HG03064 (cell line): Measurements from ENCODE around the gene PCNX2.

Source experiments
- ATAC-seq: cut with Tn5 transposase; IDR thresholded peaks from one replicate; pipeline ENCODE4 v1.9.1; 2021; ENCODE audit warnings: low read depth; ENCODE audit not compliant: unreplicated experiment

The PCNX2 gene

DNA sequence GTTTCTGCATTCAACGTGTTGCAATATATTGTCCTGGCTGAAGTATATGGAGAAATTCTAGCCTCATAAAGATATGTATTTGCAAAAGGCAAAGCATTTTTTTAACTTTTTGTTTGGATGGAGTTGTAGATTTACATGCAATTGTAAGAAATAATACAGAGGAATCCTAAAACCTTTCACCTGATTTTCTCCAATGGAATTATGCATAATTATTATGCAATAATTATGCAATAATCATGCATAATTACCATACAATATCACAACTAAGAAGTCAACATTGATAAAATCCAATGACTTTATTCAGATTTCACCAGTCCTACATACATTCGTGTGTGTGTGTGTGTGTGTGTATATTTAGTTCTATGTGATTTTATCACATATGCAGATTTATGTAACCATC is 24.5 kb upstream of the PCNX2 start:
- ATAC-seq, result no peak

DNA sequence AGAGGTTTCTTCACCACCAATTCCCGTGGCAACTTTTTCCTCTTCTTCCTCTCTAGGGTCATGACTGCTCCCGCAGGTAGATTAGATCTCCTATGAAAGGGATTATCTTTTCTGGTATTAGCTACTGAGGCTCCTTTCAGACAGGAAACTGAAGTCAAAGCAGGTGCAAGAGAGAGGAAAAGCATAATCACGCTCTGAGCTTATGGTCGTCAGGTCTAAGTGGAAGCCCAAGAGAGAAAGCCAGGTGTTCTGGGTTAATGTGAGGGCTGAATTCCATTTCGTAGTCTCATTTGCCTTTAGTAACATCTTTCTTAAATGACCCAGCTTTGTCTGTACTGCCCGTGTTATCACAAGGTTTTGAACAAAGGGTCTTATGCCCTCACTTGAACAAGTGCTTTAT is 23.7 kb upstream of the PCNX2 start:
- ATAC-seq, result no peak

DNA sequence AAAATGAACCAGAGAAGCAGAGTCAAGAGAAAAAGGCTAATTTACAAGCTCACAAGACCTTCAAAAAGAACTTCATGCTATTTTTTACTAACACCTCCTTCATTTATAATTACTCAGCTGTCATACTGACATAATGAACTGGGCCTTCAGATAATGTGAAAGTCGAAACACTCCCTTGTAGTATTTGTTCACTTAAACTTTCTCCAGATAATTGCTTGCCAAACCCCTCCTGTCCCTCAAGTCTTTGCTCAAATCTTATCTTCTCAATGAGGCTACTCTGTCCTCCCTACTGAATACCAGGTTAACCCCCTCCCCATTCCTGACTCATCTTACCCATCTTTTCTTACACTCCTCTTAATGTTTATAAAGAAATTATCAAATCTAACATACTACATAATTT is 20.9 kb upstream of the PCNX2 start:
- ATAC-seq, result no peak

DNA sequence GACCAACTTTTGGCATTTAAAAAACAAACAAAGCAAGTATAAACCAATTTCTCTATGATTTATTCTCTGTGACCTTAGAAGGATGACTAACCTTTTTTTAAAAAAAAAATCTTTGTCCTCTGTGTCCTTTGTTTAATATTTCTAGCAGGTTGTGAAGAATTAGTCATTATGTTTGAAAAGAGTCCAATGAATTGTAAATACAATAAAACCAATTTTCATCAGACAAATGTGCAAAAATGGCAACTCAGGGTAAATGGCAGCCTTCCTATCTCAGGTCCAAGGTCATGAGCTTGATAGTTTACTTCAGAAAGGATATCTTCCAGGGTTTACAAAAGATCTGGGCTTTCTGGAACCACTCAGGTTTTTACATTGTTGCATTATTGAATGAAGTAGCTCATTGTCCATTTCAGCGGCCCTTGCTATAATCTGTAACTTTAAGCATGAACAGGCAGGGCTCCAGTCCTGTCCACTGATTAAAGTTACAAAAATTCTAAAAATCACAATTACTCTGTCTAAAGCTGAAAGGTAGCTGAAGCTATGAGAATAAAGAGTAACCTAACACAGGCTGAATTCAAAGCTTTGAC is 20.3 kb upstream of the PCNX2 start:
- no peak for ATAC-seq

DNA sequence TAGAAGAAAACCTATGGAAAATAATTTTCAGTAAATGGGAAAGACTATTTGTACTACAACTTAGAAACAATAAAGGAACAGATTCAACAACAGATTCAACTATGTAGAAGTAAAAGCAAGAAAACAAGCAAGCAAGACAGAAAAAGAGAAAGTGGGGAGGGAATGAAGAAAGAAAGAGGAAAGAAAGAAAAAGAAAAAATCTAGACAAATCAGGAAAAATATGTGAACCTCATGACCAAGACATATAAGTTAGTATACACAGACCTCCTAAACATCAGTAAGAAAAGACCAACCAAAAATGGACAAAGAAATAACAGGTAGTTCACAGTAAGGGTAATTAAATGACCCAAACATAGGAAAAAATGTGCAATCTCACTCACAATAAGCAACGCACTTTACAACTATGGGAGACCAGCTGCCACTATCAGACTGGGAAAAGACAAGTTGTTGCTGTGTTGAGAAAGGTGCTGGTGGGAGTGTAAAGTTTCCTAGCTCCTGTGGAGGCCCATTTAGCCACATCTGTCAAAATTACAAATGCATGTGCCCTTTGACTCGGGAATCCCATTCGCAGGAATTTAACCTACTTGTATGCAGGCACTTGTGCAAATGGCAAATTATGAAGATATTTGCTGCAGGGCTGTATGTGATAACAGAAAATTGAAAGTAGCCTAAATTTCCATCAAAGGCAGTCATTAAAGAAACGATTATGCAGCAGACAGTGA is 18.1 kb upstream of the PCNX2 start:
- ATAC-seq, result no peak

DNA sequence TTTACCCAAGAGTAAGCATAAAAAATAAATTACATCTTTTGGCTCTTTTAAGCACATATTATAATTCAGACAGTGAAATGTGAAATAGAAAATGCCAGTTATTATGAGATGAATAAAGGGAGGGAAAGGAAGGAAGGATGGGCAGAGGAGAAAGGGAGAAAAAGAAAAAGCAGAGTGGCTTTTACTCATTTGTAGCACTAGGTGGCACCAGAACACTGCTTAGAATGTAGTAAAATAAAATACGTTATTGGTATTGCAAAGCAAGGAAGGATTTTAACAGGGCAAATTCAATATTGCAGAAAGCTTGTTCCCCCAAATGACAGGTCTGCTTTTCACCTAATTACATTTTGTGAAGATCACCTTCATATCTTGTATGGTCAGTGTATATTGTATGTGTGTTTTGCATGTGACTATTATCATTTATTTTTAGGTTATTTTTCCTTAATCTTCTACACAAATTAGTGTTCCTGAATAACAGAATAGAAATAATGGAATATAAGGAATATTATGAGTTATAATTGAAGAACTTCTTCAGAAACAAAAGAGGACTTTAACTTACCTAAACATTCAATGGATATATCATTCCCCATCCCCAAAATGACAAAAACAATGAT is 9.1 kb upstream of the PCNX2 start:
- no peak for ATAC-seq

DNA sequence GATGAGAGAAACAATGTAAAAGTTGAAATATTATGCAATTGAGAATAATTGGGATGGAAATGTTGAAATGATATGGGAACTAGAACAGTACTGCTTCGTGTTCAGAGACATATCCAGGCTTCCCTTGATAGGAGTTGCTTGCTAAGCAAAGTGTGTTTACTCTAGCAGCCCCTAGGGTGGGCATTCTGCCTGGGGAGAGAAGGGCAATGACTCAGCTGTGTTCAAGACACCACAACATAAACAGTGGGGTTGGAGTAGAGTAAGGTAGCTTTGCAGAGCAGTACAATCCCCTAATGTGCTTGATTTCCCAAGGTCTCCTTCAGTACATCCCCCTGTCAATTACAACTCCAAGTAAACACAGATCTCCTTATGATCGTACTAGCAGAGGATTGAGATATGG is 4.8 kb upstream of the PCNX2 start:
- ATAC-seq, result no peak

DNA sequence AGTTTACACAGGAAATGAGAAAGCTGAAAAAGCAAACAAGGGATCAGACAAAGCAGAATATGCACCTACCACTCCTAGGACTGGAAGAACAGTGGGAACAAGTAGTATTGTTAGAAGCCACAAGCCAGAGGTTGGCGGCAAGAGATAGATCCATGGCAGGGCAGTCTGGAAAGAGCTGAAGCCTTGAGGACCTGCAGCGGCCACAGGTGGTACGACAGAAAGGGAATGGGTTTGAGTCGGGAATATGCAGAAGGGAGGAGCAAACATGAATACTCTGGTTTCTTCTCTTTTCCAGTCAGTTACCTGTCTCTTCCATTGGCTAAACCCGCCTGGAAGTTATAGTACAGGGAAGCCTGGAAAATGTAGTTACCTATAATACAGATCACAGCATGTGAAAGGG is 3.9 kb upstream of the PCNX2 start:
- ATAC-seq, result no peak

DNA sequence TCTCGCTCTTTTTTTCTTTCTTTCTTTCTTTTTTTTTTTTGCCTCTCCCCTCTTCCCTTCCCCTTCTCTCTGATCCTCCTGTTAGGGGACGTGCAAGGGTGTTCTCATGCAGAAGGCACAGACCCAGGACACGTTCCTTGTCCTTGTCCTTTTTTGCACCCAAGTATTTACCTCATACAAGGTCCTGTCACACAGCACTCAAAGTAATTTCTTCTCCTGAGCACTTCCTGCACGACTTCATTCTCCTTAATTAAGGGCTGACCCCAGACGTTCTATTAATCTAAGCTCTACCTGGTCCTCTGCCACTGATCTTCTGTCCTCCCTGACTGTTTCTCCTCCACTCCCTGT is 424 bp upstream of the PCNX2 start:
- ATAC-seq, result no peak

DNA sequence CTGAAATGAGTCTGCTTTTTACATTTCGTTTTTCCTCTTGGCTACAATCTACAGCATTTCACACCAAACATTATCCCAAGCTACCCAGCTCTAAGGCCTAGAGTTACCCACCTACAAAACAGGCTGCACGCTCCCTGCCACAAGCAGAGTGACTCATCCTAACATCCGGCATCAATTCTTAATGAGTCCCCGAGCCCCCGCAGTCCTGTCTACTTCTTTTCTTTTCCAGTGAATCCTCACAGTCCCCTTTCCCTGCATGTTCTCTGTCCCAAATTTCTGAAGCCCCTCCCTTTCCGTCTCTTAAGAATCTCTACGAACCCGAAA is 650 bp downstream of the PCNX2 start:
- peak; percentile 43 for ATAC-seq

DNA sequence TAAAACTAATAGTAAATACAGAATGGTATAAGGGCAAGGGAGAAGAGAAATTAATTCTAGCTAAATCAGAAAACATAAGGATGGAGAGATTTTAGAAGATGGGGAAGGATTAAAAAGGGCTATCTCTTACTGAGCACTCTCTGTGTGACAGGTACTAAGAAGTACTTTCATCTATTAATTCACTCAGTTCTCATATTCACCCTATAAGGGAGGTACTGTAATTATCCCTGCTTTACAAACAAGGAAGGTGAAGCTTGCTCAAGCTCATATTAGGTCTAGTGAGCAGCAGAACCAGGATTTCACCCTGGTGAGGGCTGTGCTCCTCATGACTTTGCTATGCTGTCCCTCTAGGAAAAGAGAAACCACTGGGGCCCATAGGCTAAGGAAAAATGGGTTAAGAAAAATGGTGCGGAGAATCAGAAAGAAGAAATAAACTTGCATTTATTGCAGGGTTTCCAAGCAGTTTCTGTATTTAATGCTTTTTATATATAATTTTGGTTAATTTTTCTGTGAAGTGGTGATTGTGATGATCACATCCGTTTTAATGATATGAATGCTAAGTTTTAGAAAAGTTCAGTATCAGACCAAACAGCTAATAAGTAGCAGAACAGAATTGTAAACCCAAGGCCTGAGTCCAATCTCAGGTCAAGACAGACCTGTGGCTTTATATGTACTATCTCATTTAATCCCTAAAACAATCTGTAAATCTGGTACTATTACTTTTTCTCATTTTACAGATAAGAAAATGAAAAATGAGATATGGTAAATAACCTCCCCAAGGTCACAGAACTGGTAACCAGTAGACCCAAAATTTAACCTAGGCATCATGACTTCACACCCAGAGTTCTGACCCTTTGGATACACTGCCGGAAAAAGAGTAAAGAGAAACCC is 1.7 kb downstream of the PCNX2 start:
- no peak for ATAC-seq

DNA sequence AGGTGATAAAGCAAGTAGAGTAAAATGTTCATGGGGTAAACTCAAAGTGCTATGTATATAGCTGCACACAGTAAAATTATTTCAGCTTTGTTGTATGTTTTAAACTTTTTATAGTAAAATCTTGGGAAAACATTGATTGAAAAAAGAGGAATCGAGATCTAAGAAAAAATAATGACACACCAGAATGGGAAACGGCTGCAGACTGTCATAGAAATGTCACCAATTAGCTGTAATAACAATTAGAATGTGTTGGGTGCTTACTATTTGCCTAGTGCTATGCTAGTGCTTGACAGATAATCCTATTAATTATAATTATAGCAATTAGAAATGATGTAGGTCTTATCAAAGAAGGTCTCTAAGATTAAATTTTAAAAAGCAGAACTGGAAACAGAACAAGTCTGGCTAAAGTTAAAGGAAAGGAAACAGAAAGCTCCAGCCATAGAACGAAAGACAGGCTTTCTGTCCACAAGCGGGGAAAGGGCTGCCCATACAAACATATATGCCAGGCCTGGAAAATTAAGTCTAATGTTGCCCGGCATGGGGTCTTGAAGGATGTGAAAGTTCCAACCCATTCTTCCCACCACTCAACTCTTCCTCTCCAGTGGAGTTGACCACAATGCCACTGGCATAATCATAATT is 5.0 kb downstream of the PCNX2 start:
- no peak for ATAC-seq

DNA sequence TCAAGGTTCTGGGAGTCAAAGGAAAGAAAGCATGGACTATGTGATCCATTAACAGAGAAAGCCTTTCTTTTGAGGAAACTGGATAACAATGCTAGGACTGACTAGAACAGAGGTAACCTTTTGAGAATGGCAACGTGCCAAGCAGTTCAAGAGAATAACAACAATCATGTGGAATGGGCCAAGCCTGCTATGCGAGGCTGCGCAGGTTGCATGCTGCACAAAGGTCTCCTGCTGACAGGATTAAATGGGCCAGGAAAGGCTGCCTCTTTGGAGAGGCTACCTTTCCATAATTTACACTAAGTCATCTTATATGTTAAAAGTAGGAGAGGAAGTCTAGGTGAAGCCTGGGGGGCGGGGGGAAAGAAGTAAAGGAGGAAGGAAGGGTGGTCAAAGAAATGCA is 5.8 kb downstream of the PCNX2 start:
- ATAC-seq, result no peak

DNA sequence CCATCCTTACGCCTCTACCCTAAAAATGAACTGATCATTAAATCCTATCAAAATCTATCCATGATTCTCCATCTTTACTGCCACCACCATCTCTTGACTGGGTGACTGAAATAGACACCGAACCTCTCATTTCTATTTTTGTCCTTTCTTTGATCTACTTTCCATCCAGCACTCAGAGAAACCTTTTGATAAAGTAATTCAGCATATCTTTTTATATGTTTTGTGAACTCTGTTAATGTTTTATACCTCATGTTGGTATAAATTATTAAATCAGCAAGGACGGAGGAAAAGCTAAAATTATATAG is 13.0 kb downstream of the PCNX2 start:
- ATAC-seq, result no peak

DNA sequence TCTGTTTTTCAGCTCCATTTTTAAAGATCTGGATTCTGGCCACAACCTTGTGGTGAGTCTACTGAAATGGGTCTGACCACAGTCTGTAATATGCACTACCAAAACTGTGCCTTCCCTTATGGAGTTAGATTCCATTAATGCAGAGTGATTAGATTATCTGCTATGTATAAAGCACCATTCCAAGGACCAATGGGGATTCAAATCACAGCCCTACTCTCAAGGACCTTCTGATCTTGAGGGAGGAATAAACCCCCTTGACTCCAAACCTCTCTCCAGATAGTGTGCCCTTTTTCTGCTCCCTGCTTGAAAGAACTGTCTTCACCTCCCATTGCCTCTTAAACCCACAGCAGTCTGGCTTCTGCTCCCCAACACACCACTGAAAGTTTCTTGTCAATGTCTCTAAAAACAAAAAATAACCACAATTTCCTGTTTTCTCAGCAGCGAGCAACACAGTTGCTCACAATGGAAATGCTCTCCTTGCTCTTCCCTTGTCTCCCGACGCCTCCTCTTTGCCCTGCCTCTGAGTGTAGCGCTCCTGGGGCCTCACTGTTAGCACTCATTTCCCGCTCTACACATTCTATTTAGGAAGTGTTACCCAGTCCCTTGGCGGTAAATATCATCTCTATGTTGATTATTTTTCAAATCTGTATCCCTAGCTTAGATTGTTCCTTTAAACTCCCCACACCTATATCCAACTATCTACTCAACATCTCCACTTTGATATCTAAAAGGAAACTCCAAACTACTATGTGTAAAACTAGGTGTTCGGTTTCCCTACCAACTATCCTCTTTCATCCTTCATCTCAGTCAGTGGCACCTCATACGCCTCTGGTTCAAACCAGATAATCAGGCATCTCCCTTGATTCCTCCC is 13.6 kb downstream of the PCNX2 start:
- peak; percentile 91 for ATAC-seq

DNA sequence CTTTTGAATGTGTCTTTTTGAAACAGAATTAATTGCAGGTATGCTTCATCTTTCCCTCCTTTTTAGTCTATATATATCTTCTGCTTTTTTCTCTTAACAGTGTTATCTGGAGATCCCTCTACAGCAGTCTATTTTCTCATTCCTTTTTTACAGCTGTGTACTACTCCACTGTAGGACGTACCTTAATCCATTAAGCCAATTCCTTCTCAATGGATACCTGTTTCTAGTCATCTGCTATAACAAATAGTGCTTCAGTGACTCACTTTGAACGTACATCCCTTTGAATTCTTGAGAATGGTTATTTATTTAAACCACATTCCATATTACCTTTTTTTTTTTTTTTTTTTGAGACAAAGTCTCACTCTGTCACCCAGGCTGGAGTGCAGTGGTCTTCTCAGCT is 15.6 kb downstream of the PCNX2 start:
- no peak for ATAC-seq

DNA sequence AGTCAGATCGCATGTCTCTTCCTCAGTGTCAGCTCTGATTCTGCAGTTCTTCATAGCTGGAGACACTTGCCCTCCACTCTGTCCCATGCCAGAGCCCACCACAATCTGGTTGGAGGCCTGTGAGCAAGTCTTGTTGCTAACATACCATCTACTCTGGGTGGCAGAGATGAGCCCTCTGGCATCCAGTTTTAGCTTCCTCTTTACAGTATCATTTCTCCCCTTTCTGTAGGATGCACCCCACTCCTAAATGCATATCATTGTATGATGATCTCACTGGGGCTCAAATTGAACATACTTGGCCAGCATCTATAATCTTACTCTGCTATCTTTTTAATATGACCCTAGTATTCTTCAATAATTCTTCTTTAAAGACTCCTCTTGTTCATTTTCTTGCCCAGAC is 16.9 kb downstream of the PCNX2 start:
- ATAC-seq, result no peak

DNA sequence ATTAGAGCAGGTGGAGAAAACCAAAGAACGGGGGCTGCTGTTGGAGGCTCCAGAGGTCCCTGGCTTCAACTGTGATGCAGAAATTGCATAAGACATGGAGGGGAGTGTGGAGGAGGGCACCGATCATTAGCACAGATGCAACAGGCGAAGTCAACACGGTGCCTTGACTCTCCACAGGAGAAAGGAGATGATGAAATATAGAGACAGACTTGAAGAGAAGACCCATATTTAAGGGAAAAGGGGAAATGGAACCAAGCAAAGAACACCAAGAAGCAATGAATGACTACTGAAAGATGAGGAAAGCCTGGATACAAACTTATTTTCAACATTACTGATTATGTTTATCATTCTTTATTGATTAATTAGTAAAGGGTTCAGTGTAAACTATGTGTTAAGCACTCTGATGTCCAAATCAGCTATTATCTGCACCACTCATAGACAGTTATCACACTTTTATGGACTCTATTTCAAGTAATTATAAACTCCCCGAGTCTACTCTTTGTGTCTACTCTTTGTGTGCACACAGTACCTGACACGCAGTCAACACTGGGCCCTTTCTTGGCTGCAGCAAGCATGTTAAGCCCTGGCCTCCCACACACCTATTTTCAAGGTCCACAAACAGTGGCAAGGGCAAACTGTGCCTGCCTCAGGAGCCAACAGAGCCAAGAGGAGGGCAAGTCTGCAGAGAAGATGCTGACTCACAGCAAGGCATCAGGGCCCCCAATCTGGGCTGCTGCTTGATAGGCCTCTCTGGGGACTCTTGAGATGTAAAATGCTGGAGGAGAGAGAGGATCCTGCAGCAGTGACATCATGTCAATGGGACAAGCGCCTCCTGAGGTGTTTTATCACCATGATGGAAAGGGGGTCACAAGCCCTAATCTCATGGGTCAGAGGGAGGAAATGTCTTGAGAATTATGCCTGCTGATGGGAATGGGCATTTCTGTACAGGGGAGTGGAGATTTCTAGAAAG is 17.6 kb downstream of the PCNX2 start:
- ATAC-seq, result no peak

DNA sequence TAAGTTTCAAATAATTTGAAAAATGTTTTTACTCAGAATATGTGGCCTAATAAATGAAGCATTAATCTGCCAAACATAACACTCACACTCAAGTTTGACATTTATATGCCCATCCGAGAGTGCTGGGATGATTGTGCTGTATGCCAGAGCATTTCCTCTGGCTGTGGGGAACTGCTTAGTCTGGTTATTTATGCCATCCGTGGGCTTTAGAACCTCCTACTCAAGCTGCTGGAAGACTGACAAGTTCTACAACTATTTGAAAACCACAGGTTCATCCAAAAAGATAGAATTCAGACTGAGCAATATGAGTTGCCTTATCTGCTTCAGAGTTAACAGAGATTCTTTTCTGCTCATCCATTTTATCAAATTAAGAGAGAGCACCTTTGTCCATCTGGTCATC is 25.9 kb downstream of the PCNX2 start:
- ATAC-seq, result no peak
